NAMALWA (cell line): ENCODE results near the gene MAMDC4.

Experiments used
- DNase-seq: peaks from one replicate; pipeline ENCODE4 v3.0.0-alpha.2; 2015; ENCODE audit warnings: low spot score

MAMDC4 gene

DNA sequence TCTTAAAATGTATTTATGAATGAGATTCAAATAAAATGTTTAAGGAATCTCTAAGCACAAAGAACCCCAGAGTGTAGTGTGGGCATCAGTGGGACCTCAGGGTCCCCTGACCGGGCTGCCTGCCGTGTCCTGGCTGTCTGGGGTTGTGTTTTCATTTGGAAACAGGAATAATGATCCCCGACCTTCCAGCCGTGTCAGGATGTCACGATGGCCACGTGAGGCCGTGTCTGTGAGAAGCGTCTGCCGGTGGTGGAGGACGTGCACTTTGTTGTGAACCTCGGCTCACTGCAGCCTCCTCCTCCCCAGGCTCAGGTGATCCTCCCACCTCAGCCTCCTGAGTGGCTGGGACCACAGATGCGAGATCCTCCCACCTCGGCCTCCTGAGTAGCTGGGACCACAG, 38.5 kb downstream of the MAMDC4 start:
- DNase-seq: no peak

DNA sequence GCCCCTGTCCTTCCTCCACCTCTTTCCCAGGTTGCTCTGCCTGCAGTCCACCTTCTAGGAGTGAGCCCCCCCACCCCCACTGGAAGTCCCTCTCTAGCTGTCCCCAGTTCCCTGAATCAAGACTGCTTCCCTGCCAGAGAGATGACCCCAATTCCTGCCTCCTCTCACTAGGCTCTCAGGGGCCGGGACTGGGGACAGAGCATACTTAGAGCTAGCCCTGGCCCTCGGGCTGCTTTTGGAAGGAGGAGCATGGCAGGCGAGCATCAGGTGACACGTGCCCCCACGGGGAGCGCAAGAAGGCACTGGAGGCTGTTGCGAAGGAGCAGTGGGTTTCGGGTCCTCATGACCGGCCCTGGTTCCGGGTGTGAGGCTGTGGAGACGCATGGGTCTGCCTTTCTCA, 43.9 kb downstream of the MAMDC4 start:
- DNase-seq: no peak

DNA sequence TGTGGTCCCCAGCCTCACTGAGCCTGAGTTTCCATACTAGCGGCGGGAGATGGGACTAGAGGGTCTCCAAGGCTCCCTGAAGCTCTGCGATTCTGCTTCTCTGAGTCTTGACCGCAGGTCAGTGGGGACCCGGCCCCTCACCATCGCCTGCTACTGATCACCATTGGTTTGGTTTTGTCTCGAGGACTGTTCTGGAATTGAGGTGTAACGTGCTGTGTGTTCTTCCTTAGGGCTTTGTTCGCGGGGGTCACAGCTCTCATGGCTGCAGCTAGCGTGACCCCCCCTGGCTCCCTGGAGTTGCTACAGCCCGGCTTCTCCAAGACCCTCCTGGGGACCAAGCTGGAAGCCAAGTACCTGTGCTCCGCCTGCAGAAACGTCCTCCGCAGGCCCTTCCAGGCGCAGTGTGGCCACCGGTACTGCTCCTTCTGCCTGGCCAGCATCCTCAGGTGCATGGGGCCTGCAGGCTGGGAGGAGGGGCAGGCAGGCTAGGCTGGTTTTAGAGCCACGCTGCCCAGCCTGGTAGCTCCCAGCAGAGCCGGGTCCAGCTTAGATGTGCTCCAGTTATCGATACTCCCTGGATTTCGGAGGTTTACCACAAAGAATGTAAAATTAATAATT, 46.4 kb downstream of the MAMDC4 start:
- DNase-seq: no peak

DNA sequence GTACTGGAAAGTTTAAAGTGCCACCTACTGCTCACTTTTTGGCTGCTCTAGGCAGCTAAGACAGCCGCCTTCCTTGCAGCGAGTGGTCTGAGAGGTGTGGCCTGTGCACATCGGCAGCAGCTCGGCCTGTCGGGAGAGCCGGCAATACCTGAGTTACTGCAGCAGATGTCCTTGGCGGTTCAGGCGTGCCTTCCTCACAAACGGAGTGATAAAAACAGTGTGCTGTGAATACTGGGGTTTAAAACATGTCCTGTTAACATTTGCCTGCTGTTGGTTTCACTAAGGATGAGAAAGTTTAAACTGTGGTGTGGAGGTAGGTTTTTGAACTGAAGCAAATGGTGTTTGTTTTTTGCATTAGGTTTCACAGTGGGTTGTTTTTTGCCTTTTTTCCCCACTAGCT, 47.0 kb downstream of the MAMDC4 start:
- no peak for DNase-seq

DNA sequence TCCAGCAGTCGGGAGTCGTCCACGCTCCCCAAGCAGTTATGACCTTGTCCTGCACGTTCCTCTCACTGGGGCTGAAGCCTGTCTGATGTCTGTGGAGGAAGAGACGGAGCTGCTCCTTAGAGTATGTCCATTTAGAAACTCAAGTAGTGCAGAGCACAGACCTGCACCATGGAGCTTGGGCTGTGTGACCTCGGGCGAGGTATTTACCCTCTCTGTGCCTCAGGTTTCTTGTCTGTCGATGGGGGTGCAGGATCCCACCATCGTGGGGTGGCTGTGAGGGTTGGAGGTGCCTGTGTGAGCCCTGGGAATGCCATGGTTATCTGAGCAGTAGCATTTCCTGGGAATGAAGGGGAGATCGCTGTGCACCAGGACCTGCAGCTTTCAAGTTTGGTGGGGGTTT, 48.4 kb downstream of the MAMDC4 start:
- no peak for DNase-seq

DNA sequence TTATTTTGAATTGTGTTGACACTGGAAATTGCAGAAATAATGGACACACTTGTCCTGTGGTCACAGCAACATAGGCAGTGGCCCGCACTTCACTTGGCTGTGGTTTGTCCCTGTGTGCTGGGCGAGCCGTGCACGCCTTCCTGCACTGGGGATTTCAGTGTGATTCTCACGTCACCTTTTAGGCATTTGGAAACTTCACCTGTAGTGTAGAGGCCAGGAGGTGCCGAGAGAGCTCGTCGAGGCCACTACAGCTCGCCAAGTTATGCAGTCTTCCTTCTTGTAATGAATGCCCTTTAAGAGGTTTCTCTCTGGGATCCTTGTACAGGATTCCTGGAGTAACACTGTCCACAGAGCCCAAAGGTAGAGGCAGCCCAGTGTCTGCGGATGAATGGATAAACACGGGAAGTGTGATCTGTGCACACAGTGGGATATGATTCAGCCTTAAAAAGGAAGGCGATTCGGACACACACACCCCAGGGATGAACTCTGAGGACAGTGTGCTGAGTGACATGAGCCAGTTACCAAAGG, 48.9 kb downstream of the MAMDC4 start:
- DNase-seq: no peak

DNA sequence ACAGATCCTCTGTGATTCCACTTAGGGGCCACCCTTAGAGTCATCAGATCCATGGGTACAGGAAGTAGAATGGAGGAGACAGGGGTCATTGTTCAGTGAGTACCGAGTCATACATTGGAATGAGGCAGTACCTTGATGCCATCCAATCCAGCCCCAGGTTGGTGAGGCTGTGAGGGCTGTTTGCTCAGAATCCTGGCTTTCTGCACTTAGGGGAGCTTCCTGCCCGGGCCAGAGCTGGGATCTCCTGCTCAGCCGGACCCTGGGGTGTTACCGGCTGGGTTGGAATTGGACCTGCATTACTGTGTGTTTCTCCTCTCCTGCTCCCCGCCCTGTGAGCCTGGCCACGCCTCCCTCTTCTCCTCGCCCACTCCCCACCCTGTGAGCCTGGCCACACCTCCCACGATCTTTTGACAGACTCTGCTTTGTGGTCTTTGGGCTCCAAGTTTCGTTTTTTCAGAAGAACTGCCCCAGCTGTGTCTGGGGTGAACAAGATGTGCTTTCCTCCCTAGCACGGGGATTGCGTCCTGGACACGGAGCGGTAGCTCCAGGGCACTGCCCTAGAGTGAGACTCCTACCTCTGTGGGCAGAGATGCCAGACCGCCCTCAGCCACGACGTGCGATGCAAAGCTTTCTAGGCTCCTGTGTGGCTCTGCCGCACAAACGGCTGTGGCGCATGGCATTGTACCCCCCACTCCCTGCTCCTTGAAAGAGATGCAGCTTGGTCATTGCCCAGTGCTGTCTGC, 49.5 kb downstream of the MAMDC4 start:
- DNase-seq: peak; percentile 35

DNA sequence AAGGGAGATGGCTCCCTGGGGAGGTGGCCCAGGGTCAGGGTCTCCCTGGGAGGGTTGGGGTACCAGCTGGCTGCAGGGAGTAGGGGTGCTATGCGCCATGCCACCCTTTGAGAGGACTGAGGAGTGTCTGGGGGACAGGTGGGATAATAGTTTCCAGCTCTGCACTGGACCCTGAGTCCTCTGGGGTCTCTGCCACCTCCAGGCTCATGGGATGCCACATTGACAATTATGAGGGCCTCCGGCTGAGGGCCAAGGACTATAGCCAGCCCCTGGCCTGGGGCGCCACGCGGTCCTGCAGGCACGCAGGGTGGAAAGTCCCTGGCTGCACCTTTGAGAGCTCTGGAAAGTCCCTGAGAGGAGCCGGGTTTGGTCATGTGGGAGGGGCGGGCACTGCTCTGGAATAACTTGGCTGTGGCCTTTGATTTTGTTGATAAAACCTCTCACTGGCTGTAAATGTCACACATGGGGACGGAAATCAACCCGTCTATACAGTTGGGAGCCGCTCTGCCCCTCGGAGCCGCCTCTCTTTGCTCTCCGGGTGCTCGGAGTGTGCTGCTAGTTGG, 50.2 kb downstream of the MAMDC4 start:
- DNase-seq: peak; percentile 51

DNA sequence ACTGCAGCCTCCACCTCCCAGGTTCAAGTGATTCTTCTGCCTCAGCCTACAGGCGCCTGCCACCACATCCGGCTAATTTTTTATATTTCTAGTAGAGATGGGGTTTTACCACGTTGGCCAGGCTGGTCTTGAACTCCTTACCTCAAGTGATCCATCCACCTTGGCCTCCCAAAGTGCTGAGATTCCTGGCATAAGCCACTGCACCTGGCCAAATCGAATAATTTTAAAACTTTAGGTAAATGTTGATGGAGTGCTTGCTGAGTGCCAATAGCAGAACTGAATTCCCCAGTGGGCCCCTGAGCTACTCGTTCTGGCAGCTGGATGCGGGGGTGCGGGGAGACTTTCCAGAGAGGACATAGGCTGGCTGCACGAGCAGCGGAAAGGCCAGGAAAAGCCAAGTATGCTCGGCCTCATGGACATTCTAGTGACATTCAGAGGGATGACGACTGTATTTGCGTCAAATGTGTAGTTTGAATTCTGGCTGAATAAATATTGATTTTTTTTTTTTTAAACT, 51.0 kb downstream of the MAMDC4 start:
- no peak for DNase-seq

DNA sequence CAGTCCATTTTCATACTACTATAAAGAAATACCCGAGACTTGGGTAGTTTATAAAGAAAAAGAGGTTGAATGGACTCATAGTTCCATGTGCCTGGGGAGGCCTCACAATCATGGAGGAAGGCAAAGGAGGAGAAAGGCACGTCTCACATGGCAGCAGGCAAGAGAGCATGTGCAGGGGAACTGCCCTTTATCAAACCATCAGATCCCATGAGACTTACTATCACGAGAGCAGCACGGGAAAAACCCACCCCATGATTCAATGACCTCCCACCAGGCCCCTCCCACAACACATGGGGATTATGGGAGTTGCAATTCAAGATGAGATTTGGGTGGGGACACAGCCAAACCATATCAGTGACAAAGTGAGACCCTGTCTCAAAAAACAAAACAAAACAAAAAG, 54.1 kb downstream of the MAMDC4 start:
- no peak for DNase-seq

DNA sequence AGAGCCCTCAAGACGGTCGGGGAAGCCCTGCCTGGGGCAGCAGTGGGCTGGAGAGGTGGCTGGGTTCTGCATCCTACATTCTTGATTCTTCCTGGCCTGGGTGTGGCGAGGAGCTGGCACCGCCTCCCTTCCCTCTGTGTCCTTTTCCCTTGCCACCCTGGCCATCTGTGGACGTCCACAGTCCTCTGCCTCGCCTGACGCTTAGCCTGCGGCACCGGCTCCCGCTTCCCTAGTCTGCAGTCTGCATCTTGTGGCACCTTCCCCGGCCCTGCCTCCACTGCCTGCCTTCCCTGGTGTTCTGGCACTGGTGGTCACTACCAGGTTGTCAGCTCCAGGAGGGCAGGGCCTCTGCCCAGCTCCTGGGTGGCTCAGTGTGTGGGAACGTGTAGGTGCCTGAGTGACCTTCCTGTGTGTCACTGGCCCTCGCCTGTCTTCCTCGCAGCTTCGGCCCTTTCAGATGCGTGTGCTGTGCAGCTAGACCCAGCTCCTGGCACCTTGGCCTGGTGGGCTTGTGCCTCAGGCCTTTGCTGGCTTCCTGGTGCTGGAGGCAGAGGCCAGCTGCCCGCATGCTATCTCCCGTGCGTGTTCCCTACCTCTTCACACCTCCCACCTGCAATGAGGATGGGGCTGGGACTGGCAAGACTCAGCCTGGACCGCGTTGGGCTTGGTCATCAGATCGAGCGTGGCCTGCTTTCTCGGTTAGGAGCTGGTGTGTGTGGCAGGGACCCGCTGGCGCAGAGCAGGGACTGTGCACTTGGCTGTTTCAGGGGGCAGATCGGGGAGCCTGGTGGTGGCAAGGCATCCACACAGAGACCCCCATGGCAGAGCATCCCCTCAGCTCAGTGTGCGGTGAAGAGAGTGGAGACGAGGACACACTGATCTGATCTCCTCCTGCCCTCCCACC, 55.1 kb downstream of the MAMDC4 start:
- no peak for DNase-seq
